Upper lobe of right lung (tissue), 1 donor: Measurements from ENCODE around the gene LARP1B. TPM values are rescaled to one million over a fixed set of nuclear protein-coding genes. Genes with fewer than 3 reads are reported as not detected.

Source experiments
- ATAC-seq: fragments of 200-7000 bp; cut with Tn5 transposase; one replicate; pipeline ENCODE4 v1.9.1; 2020; ENCODE audit warnings: mild to moderate bottlenecking, moderate library complexity
- DNase-seq: peaks from one replicate; pipeline ENCODE4 v3.0.0-alpha.2; 2020
- H3K27ac ChIP-seq: fragments of 200-600 bp; one replicate; pipeline ENCODE4 v1.8.0; 2022
- H3K27me3 ChIP-seq: fragments of 200-600 bp; one replicate; pipeline ENCODE4 v1.8.0; 2022; ENCODE audit warnings: mild to moderate bottlenecking
- H3K36me3 ChIP-seq: fragments of 200-600 bp; one replicate; pipeline ENCODE4 v1.8.0; 2022
- H3K4me1 ChIP-seq: fragments of 200-600 bp; one replicate; pipeline ENCODE4 v1.8.0; 2022
- H3K4me3 ChIP-seq: fragments of 200-600 bp; one replicate; pipeline ENCODE4 v1.8.0; 2022; ENCODE audit warnings: mild to moderate bottlenecking
- H3K9me3 ChIP-seq: fragments of 200-600 bp; one replicate; pipeline ENCODE4 v1.8.0; 2022
- CTCF ChIP-seq: fragments of 200-600 bp; IDR thresholded peaks from one replicate; pipeline ENCODE4 v1.8.0; 2022; ENCODE audit warnings: antibody characterized with exemption
- intact Hi-C: fragments of 100-400 bp; cut with DNase I; formaldehyde crosslinking; loops from one replicate; pipeline ENCODE4 v1.11.0; 2022
- total RNA-seq: library from RNA; stranded (reverse); fragmentation: NEBNext Ultra II Directional; extraction: Animal tissue kit (Norgen Biotek cat#: 25700); gene quantifications from one replicate; pipeline ENCODE4 v1.2.1, GENCODE V29; 2021
- donor health status: DM: no; HTN: yes; CAD: no; lungs with severe emphysema.

Gene LARP1B
- total RNA-seq, 1 donor from 2014 or later = 16.8 TPM

- no peaks in the 10 kb centered on the region for H3K36me3 ChIP-seq
- ATAC-seq (no peak), DNase-seq (no peak)
- no peak overlapping the region for H3K27ac ChIP-seq
- H3K4me1 ChIP-seq = peaks cover 3% of the 10 kb centered on the region
- no peak overlapping the region for H3K4me3 ChIP-seq
- no peak for TF ChIP-seq CTCF
- H3K9me3 ChIP-seq = no peaks in the 10 kb centered on the region
- intact Hi-C loops = no loop called here
- no peaks in the 10 kb centered on the region for H3K27me3 ChIP-seq
Measured at GRCh38 chr4:128225148-128225547, 164.0 kb downstream of the LARP1B start.

DNA sequence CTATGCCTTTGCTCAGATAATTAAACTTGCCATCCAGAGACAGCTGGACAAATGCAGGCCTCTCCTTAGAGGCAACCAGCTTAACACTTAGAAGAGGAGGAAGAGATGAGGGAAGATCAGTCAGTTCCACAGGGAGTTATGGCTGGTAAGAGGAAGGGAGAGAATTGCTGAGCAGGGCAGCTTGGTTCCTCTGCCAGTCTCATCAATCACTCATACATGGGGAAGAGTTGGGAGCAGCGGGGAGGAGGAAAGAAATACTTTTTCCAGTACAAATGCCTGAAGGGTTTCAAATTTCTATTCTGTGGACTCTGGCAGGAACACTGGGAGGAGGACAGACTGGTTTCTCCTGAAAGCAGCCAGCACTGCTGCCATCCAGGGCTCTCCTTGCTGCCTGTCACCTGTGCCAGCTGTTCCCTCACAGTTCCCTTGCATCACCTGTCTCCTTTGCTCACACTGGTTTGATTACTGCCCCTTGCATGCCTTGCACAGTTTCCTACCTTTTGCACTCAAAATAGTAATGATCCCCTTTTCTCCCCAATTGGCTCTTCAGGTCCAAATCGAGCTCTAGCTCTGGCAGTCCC, 167.0 kb downstream of the LARP1B start:
- DNase-seq (no peak), ATAC-seq (peak; percentile 55)
- no peaks in the 10 kb centered on the region for H3K36me3 ChIP-seq
- no peak for TF ChIP-seq CTCF
- no peaks in the 10 kb centered on the region for H3K27me3 ChIP-seq
- no peaks in the 10 kb centered on the region for H3K9me3 ChIP-seq
- H3K4me1 ChIP-seq = no peaks in the 10 kb centered on the region
- intact Hi-C loops = no loop called here
- H3K4me3 ChIP-seq = no peak overlapping the region
- no peak overlapping the region for H3K27ac ChIP-seq

DNA sequence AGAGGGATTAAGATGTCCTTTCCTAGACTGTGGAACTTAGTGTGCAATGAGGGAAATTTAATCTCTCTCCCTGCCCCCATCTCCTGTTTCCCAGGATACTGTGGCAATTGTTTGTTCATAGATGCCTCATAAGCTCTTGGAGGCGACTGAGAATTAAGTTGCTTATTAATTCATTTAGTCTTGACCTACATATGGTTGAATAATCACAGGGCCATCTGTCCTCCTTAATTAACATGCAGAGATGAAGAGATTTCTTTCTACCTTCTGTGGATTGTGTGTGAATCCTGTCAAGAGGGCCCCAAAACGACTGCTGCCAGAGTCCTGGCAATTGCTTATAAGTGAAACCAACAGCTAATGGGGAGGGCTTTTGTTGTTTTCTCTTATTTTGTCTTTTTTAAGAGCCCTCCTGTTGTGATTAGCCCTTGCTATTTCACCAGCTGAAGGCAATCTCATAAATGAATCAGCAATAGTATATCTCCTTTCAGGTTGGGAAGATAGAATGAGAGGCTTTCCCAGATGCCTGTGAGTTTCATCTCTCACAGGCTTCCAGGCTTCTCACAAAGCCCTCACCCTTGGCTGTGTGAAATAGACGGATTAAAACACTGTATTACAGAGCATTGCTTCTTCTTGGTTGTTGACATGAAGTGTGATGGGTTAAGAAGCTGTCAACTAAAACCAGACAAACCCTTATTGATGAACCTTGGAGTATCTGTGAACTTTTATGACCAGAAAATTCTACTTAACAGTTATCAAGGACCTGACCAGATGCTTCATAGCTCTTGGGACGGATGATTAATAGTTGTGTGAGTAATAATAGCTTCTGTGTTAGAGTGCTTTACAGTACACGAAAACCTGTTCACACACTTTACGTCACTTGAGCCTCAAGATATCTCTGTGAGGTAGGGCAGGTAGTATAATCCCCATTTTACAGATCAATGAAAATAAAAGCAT, 168.0 kb downstream of the LARP1B start:
- no peak overlapping the region for H3K27ac ChIP-seq
- H3K4me3 ChIP-seq = no peak overlapping the region
- ATAC-seq = no peak
- no peaks in the 10 kb centered on the region for H3K9me3 ChIP-seq
- H3K27me3 ChIP-seq = no peaks in the 10 kb centered on the region
- intact Hi-C loops = no loop called here
- no peaks in the 10 kb centered on the region for H3K36me3 ChIP-seq
- no peaks in the 10 kb centered on the region for H3K4me1 ChIP-seq
- no peak for TF ChIP-seq CTCF
- no peak for DNase-seq

- Histone ChIP-seq H3K4me3 (no peak overlapping the region), H3K27ac (no peak overlapping the region), H3K36me3 (no peaks in the 10 kb centered on the region), H3K9me3 (no peaks in the 10 kb centered on the region), H3K4me1 (no peaks in the 10 kb centered on the region), H3K27me3 (no peaks in the 10 kb centered on the region)
- intact Hi-C loops = no loop called here
- ATAC-seq (no peak), DNase-seq (no peak)
- no peak for TF ChIP-seq CTCF
Measured at GRCh38 chr4:128232719-128233118, 171.6 kb downstream of the LARP1B start.

DNA sequence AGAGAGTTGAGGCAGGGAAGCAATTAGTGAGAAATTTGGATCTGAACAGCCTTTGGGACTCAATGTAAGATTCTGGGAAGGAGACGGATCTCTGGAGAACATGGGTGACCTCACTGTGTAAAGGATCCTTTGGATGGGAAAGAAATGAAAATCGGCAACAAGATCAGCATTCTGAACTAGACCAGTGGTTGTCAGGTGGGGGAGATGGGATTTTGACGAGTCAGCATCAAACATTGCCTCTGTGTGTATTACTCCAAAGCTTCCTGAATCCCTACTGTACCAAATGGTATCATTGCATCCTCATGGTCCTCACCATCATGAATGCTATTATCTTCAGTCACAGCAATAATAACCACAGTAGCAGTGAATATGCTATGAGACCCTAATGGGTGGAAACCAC, 173.7 kb downstream of the LARP1B start:
- Histone ChIP-seq H3K4me1 (no peaks in the 10 kb centered on the region), H3K27me3 (no peaks in the 10 kb centered on the region), H3K27ac (no peak overlapping the region), H3K36me3 (no peaks in the 10 kb centered on the region), H3K9me3 (no peaks in the 10 kb centered on the region), H3K4me3 (no peak overlapping the region)
- no peak for DNase-seq
- no peak for TF ChIP-seq CTCF
- intact Hi-C loops = no loop called here
- ATAC-seq = no peak
